Tibial nerve (tissue), 4 donors: ENCODE results near the gene PIEZO1.

ENCODE experiments used
- CTCF ChIP-seq, 5 experiments: fragments of 200-600 bp in 3 of 5; fragments of 450-650 bp in 2 of 5; sonication (generic) in 3 of 5; IDR thresholded peaks; one replicate each; pipeline ENCODE4 v1.5.1; 2016 to 2019; ENCODE audit warnings: antibody characterized with exemption in 5 of 5, mild to moderate bottlenecking in 3 of 5, moderate library complexity in 2 of 5
- EP300 ChIP-seq, 2 donors: sonication (generic); formaldehyde crosslinking; IDR thresholded peaks; one replicate each; pipeline ENCODE4 v1.6.1; 2017; ENCODE audit warnings: antibody characterized with exemption in 2 of 2, mild to moderate bottlenecking in 1 of 2
- POLR2A ChIP-seq, 2 donors: fragments of 450-650 bp; IDR thresholded peaks; one replicate each; pipeline ENCODE4 v1.6.1; 2017; ENCODE audit warnings: antibody characterized with exemption in 2 of 2, mild to moderate bottlenecking in 2 of 2, moderate library complexity in 2 of 2

GRCh38 chr16:88750854-88751253, 34.2 kb downstream of the PIEZO1 start:
- TF ChIP-seq EP300 (IDR thresholded peaks at IDR 0.05) (no peak), CTCF (IDR thresholded peaks at IDR 0.05) (no peak), POLR2A (IDR thresholded peaks at IDR 0.05) (no peak)
